BLaER1 treated with 17β-estradiol and CSF1 and Interleukin-3, amounts not matched to agents 10 nM and 100 nM (cell line): Measurements from ENCODE around the gene TIFAB.
A peak's percentile ranks its signal among the peaks of the same experiment; 100 is the strongest.

Experiments used
- H3K27ac ChIP-seq, 11 experiments: shearing (Covaris generic); formaldehyde crosslinking; 2 replicates each; pipeline ENCODE4 v1.8.1; 2022
- H3K27me3 ChIP-seq, 11 experiments: shearing (Covaris generic); formaldehyde crosslinking; 2 replicates each; pipeline ENCODE4 v1.8.1; 2022
- H3K36me3 ChIP-seq, 11 experiments: shearing (Covaris generic); formaldehyde crosslinking; 2 replicates each; pipeline ENCODE4 v1.8.1; 2022
- H3K4me1 ChIP-seq, 10 experiments: shearing (Covaris generic); formaldehyde crosslinking; 2 replicates each; pipeline ENCODE4 v1.8.1; 2022
- H3K4me2 ChIP-seq, 11 experiments: shearing (Covaris generic); formaldehyde crosslinking; 2 replicates each; pipeline ENCODE4 v1.8.1; 2022
- H3K4me3 ChIP-seq, 10 experiments: shearing (Covaris generic); formaldehyde crosslinking; 2 replicates each; pipeline ENCODE4 v1.8.1; 2022
- H3K9ac ChIP-seq, 11 experiments: shearing (Covaris generic); formaldehyde crosslinking; 2 replicates each; pipeline ENCODE4 v1.8.1; 2022
- H3K9me3 ChIP-seq, 11 experiments: shearing (Covaris generic); formaldehyde crosslinking; replicated peaks in 1 of 11; 2 replicates each; pipeline ENCODE4 v1.8.1; 2022
- H4K20me1 ChIP-seq, 11 experiments: shearing (Covaris generic); formaldehyde crosslinking; 2 replicates each; pipeline ENCODE4 v1.8.1; 2022
- Cebpa-rat ChIP-seq, 11 experiments: shearing (Covaris generic); IDR thresholded peaks; 2 replicates each; pipeline ENCODE4 v1.8.1; 2022

TIFAB gene

DNA sequence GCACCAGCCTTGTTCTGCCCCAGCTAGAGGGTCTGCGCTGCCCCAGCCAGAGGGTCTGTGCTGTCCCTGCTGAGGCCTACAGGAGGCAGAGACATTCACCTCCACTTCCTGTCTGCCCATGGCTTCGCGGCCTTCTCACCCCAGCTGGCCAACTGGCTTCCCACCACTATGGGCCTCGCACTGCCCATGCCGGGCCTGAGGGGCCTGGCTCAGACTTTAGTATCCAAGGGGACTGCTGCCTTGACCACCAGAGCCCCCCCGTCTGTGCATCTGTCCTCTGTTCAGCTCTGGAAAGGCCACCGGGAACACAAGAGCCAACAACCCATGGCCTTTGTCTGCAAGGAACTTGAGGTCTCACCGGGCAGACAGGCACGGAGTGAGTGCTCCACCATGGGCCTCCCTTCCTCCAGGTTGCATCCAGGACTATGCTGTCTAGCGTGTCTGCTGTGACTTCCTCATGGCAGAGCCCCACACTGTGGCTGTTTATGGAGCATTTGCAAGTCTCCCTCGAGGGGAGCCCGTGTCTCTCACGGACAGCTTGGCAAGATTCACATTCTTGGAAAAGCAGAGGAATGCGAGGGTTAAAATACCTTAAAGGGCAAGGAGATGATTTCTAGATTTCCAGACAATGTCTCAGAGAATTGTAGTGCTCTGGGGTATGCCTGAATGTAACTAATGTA, 6.7 kb downstream of the TIFAB start:
- Histone ChIP-seq H3K4me1 (peaks cover 100% of the 10 kb centered on the region in 10 experiments), H3K9ac (peak overlapping the region in 9 of 11 experiments; percentile 4 to 69 (median 58); a peak in 17 of 22 replicates), H3K27me3 (no peaks in the 10 kb centered on the region), H3K9me3 (no peaks in the 10 kb centered on the region; a peak in 1 of 22 replicates), H3K4me2 (peak overlapping the region; percentile 86 to 97 (median 91)), H3K27ac (peak overlapping the region; percentile 14 to 99 (median 91); a peak in 20 of 22 replicates), H3K4me3 (peak overlapping the region in 1 of 10 experiments; percentile 1; a peak in 2 of 20 replicates), H4K20me1 (no peaks in the 10 kb centered on the region), H3K36me3 (peaks cover 0 to 30% (median 0%) of the 10 kb centered on the region in 11 experiments; a peak in 4 of 22 replicates)
- TF ChIP-seq Cebpa-rat (IDR thresholded peaks at IDR 0.05) = no peak

GRCh38 chr5:135444881-135445280, 7.3 kb downstream of the TIFAB start:
- H3K27ac ChIP-seq = peak overlapping the region; percentile 13 to 99 (median 91); a peak in 20 of 22 replicates
- H4K20me1 ChIP-seq = no peaks in the 10 kb centered on the region
- H3K9me3 ChIP-seq = no peaks in the 10 kb centered on the region; a peak in 1 of 22 replicates
- no peaks in the 10 kb centered on the region for H3K27me3 ChIP-seq
- peaks cover 0 to 30% (median 0%) of the 10 kb centered on the region in 11 experiments; a peak in 4 of 22 replicates for H3K36me3 ChIP-seq
- peaks cover 100% of the 10 kb centered on the region in 10 experiments for H3K4me1 ChIP-seq
- H3K9ac ChIP-seq = peak overlapping the region in 9 of 11 experiments; percentile 4 to 69 (median 55); a peak in 14 of 22 replicates
- peak overlapping the region; percentile 86 to 97 (median 91) for H3K4me2 ChIP-seq
- no peak overlapping the region; a peak in 3 of 20 replicates for H3K4me3 ChIP-seq
- TF ChIP-seq Cebpa-rat (IDR thresholded peaks at IDR 0.05) = no peak

DNA sequence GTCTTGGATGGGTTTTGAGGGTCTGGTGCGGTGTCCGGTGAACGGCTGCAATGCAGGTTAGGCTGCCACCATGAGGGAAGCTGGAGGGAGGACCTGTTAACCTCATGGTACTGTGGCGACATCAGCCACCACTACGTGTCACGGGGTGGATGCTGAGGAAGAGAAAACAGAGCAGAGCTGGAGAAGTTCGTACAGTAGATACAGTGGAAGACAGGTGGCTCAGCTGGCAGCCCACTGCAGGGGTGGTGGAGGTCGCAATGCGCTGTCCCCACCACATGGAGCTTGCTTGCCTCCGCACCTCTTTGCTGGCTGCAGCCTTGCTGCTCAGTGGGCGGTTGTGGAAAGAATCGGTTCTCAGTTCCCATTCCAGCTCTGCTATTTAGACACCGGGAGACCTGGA, 7.8 kb downstream of the TIFAB start:
- Histone ChIP-seq H3K4me3 (no peak overlapping the region; a peak in 1 of 20 replicates), H4K20me1 (no peaks in the 10 kb centered on the region), H3K27me3 (no peaks in the 10 kb centered on the region), H3K4me2 (peak overlapping the region; percentile 86 to 97 (median 91)), H3K27ac (peak overlapping the region in 9 of 11 experiments; percentile 47 to 99 (median 92); a peak in 16 of 22 replicates), H3K36me3 (peaks cover 0 to 28% (median 0%) of the 10 kb centered on the region in 11 experiments; a peak in 4 of 22 replicates), H3K9me3 (no peaks in the 10 kb centered on the region; a peak in 1 of 22 replicates), H3K9ac (peak overlapping the region in 7 of 11 experiments; percentile 53 to 69 (median 60); a peak in 8 of 22 replicates), H3K4me1 (peaks cover 100% of the 10 kb centered on the region in 10 experiments)
- TF ChIP-seq Cebpa-rat (IDR thresholded peaks at IDR 0.05) = no peak

GRCh38 chr5:135443161-135443960, 8.8 kb downstream of the TIFAB start:
- Histone ChIP-seq H3K4me2 (peak overlapping the region; percentile 86 to 97 (median 91)), H3K36me3 (peaks cover 0 to 22% (median 0%) of the 10 kb centered on the region in 11 experiments; a peak in 3 of 22 replicates), H4K20me1 (no peaks in the 10 kb centered on the region), H3K9ac (peak overlapping the region in 10 of 11 experiments; percentile 12 to 88 (median 69); a peak in 13 of 22 replicates), H3K4me3 (no peak overlapping the region; a peak in 2 of 20 replicates), H3K4me1 (peaks cover 100% of the 10 kb centered on the region in 10 experiments), H3K27ac (peak overlapping the region; percentile 39 to 99 (median 91); a peak in 20 of 22 replicates), H3K9me3 (no peaks in the 10 kb centered on the region; a peak in 1 of 22 replicates), H3K27me3 (no peaks in the 10 kb centered on the region)
- no peak for TF ChIP-seq Cebpa-rat (IDR thresholded peaks at IDR 0.05)

DNA sequence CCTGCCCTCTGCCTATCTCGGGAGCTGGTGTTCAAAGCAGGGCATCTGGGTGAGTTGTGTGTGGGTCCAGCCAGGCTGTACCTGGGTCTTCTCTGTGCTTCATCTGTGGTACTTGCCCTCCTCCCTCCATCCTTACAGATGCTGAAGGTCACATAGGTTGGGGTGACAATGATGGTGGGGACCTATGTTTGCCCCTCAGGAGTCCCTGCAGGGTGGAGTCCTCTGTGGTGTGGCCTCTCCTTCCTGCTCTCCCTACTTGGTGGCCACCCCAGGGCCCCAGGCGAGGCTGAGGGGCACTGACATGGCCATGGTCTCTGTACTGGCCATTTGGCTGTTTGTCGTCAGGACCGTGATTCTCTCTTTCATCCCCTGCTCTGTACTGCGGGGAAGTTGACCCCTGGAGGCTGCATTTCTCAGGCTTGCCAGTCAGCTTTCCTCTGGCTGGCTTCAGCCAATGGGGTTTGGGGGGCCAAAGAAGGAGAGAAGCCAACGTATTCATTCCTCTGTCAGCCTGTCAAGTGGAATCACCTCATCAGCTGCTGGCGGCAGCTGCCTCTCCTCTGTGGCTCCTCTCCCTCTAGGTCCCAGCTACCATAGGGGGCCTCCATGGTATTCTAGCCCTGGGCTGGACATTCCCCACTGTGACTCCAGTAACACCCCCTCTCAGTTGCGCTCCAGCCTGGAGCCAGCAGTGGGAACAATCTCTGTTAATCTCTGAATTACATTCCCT, 9.6 kb downstream of the TIFAB start:
- Histone ChIP-seq H3K9ac (peak overlapping the region in 10 of 11 experiments; percentile 48 to 88 (median 70); a peak in 19 of 22 replicates), H3K27ac (peak overlapping the region; percentile 60 to 99 (median 91); a peak in 21 of 22 replicates), H3K9me3 (no peaks in the 10 kb centered on the region; a peak in 1 of 22 replicates), H3K4me2 (peak overlapping the region; percentile 86 to 97 (median 91)), H3K27me3 (no peaks in the 10 kb centered on the region), H3K36me3 (peaks cover 0 to 16% (median 0%) of the 10 kb centered on the region in 11 experiments; a peak in 2 of 22 replicates), H4K20me1 (no peaks in the 10 kb centered on the region), H3K4me3 (peak overlapping the region in 3 of 10 experiments; percentile 2 to 38 (median 32); a peak in 3 of 20 replicates), H3K4me1 (peaks cover 100% of the 10 kb centered on the region in 10 experiments)
- no peak for TF ChIP-seq Cebpa-rat (IDR thresholded peaks at IDR 0.05)

- Histone ChIP-seq H3K27ac (peak overlapping the region; percentile 60 to 99 (median 91); a peak in 21 of 22 replicates), H3K4me2 (peak overlapping the region; percentile 86 to 97 (median 91)), H3K9ac (peak overlapping the region; percentile 48 to 88 (median 69); a peak in 19 of 22 replicates), H3K4me3 (peak overlapping the region in 5 of 10 experiments; percentile 17 to 38 (median 21); a peak in 6 of 20 replicates), H4K20me1 (no peaks in the 10 kb centered on the region), H3K36me3 (peaks cover 0 to 9% (median 0%) of the 10 kb centered on the region in 11 experiments; a peak in 1 of 22 replicates), H3K27me3 (no peaks in the 10 kb centered on the region), H3K4me1 (peaks cover 98 to 100% (median 100%) of the 10 kb centered on the region in 10 experiments), H3K9me3 (no peaks in the 10 kb centered on the region)
- TF ChIP-seq Cebpa-rat (IDR thresholded peaks at IDR 0.05) = no peak
Observed at GRCh38 chr5:135441919-135442318, 10.2 kb downstream of the TIFAB start.

DNA sequence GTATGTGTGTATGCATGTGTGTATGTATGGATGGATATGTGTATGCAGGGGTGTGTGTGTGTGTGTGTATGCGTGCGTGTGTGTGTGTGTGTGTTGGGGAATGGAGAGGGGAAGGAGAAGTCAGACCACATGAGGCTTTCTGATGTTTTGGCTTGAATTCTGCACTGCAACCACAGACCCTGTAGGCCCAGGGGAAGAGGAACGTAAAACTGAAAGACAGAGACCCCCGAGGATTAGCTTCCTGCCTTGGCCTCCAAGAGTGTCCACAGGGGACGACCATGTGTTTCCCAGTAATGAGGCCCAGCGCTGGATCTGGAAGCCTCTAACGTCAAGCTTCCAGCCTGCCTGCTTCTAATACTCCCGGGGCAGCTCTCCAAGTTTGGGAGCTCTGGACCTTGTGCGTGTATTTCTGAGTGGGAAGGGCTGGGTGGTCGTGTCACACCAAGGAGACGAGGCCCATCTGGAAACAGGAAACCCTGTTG, 10.8 kb downstream of the TIFAB start:
- Histone ChIP-seq H3K9ac (peak overlapping the region; percentile 48 to 88 (median 69); a peak in 19 of 22 replicates), H3K27me3 (no peaks in the 10 kb centered on the region), H3K4me2 (peak overlapping the region; percentile 86 to 97 (median 91)), H3K9me3 (no peaks in the 10 kb centered on the region), H3K4me1 (peaks cover 98 to 100% (median 100%) of the 10 kb centered on the region in 10 experiments), H4K20me1 (no peaks in the 10 kb centered on the region), H3K36me3 (peaks cover 0 to 4% (median 0%) of the 10 kb centered on the region in 11 experiments; a peak in 1 of 22 replicates), H3K27ac (peak overlapping the region; percentile 60 to 99 (median 91); a peak in 21 of 22 replicates), H3K4me3 (peak overlapping the region in 4 of 10 experiments; percentile 18 to 38 (median 26); a peak in 5 of 20 replicates)
- no peak for TF ChIP-seq Cebpa-rat (IDR thresholded peaks at IDR 0.05)
